H9 (cell line): ENCODE results near the gene CHN2. TPM values are rescaled to one million over a fixed set of nuclear protein-coding genes. Genes with fewer than 3 reads are reported as not detected.

Source experiments
- DNase-seq: peaks from one replicate; pipeline ENCODE4 v3.0.0-alpha.2; 2017
- H2AFZ ChIP-seq: one replicate; pipeline ENCODE4 v1.6.1; 2013; ENCODE audit warnings: mild to moderate bottlenecking, low read length, control low read depth, moderate library complexity
- H2AK5ac ChIP-seq: 2 replicates; pipeline ENCODE4 v1.6.1; 2013; ENCODE audit warnings: low read length, control low read depth, mixed read lengths; ENCODE audit not compliant: insufficient read length
- H2BK120ac ChIP-seq: one replicate; pipeline ENCODE4 v1.6.1; 2013; ENCODE audit warnings: low read depth, mild to moderate bottlenecking, low read length, control low read depth, inconsistent platforms; ENCODE audit not compliant: poor library complexity, severe bottlenecking
- H2BK12ac ChIP-seq: 2 replicates; pipeline ENCODE4 v1.6.1; 2013; ENCODE audit warnings: low read length, control low read depth, mixed read lengths, low read depth; ENCODE audit not compliant: insufficient read length
- H2BK15ac ChIP-seq: 2 replicates; pipeline ENCODE4 v1.6.1; 2013; ENCODE audit warnings: low read depth, low read length, control low read depth
- H2BK20ac ChIP-seq: one replicate; pipeline ENCODE4 v1.6.1; 2013; ENCODE audit warnings: low read depth, mild to moderate bottlenecking, low read length, control low read depth, inconsistent platforms; ENCODE audit not compliant: poor library complexity, severe bottlenecking
- H2BK5ac ChIP-seq: 2 replicates; pipeline ENCODE4 v1.6.1; 2013; ENCODE audit warnings: low read length, control low read depth, mixed read lengths; ENCODE audit not compliant: insufficient read length
- H3K14ac ChIP-seq: 2 replicates; pipeline ENCODE4 v1.6.1; 2013; ENCODE audit warnings: low read length, control low read depth; ENCODE audit not compliant: insufficient read depth
- H3K18ac ChIP-seq: 2 replicates; pipeline ENCODE4 v1.6.1; 2013; ENCODE audit warnings: low read depth, mild to moderate bottlenecking, mixed read lengths, low read length, control low read depth; ENCODE audit not compliant: insufficient read length
- H3K23ac ChIP-seq: 2 replicates; pipeline ENCODE4 v1.6.1; 2013; ENCODE audit warnings: low read length, control low read depth, mixed read lengths, low read depth; ENCODE audit not compliant: insufficient read length
- H3K23me2 ChIP-seq: 2 replicates; pipeline ENCODE4 v1.6.1; 2013; ENCODE audit warnings: low read depth, mild to moderate bottlenecking, mixed read lengths, low read length, control low read depth; ENCODE audit not compliant: insufficient read length, poor library complexity, severe bottlenecking
- H3K27ac ChIP-seq: 2 replicates; pipeline ENCODE4 v1.5.1; 2013; ENCODE audit warnings: low read length, control low read depth, mixed read lengths, low read depth; ENCODE audit not compliant: insufficient read length
- H3K27me3 ChIP-seq: 2 replicates; pipeline ENCODE4 v1.6.1; 2013; ENCODE audit warnings: low read length, control low read depth, inconsistent platforms; ENCODE audit not compliant: insufficient read depth
- H3K4ac ChIP-seq: 2 replicates; pipeline ENCODE4 v1.6.1; 2013; ENCODE audit warnings: low read depth, mild to moderate bottlenecking, control low read depth, inconsistent platforms, low read length, moderate library complexity
- H3K4me1 ChIP-seq: 2 replicates; pipeline ENCODE4 v1.6.1; 2013; ENCODE audit warnings: low read length, control low read depth, inconsistent platforms; ENCODE audit not compliant: insufficient read depth
- H3K4me2 ChIP-seq: 2 replicates; pipeline ENCODE4 v1.6.1; 2013; ENCODE audit warnings: low read length, control low read depth, mixed read lengths; ENCODE audit not compliant: insufficient read length, insufficient read depth
- H3K56ac ChIP-seq: 2 replicates; pipeline ENCODE4 v1.6.1; 2013; ENCODE audit warnings: low read depth, mild to moderate bottlenecking, mixed read lengths, low read length, control low read depth; ENCODE audit not compliant: insufficient read length
- H3K79me1 ChIP-seq: 2 replicates; pipeline ENCODE4 v1.6.1; 2013; ENCODE audit warnings: low read depth, mild to moderate bottlenecking, moderate library complexity, low read length, control low read depth, inconsistent platforms; ENCODE audit not compliant: insufficient read depth, poor library complexity, severe bottlenecking
- H3K79me2 ChIP-seq: 2 replicates; pipeline ENCODE4 v1.6.1; 2013; ENCODE audit warnings: low read length, control low read depth, inconsistent platforms; ENCODE audit not compliant: insufficient read depth
- H3K9ac ChIP-seq: 2 replicates; pipeline ENCODE4 v1.6.1; 2013; ENCODE audit warnings: low read length, control low read depth, mixed read lengths; ENCODE audit not compliant: insufficient read length; ENCODE audit errors: extremely low read depth
- H3K9me3 ChIP-seq: one replicate; pipeline ENCODE4 v1.6.1; 2013; ENCODE audit warnings: low read depth, low read length, inconsistent platforms; ENCODE audit not compliant: control insufficient read depth
- H3T11ph ChIP-seq: one replicate; pipeline ENCODE4 v1.6.1; 2013; ENCODE audit warnings: mild to moderate bottlenecking, low read length, control low read depth, inconsistent platforms
- H4K20me1 ChIP-seq: one replicate; pipeline ENCODE4 v1.6.1; 2013; ENCODE audit not compliant: control insufficient read depth, insufficient read length, insufficient read depth
- H4K5ac ChIP-seq: 2 replicates; pipeline ENCODE4 v1.6.1; 2013; ENCODE audit warnings: low read depth, mild to moderate bottlenecking, mixed read lengths, low read length, control low read depth; ENCODE audit not compliant: insufficient read length
- H4K8ac ChIP-seq: replicated peaks from 2 replicates; pipeline ENCODE4 v1.6.1; 2013; ENCODE audit warnings: low read length, control low read depth, mixed read lengths, low read depth; ENCODE audit not compliant: insufficient read length
- H4K91ac ChIP-seq: 2 replicates; pipeline ENCODE4 v1.6.1; 2013; ENCODE audit warnings: low read depth, mild to moderate bottlenecking, moderate library complexity, mixed read lengths, low read length, control low read depth; ENCODE audit not compliant: insufficient read length
- H3K27ac Mint-ChIP-seq, 3 experiments: 2 replicates in 2 of 3; 3 replicates in 1 of 3; pipeline ENCODE4 v1.8.0; 2020 to 2021; ENCODE audit warnings: mixed read lengths in 3 of 3, mild to moderate bottlenecking in 1 of 3, moderate library complexity in 1 of 3
- H3K27me3 Mint-ChIP-seq: 2 replicates; pipeline ENCODE4 v1.8.0; 2021; ENCODE audit warnings: low read depth, mild to moderate bottlenecking, moderate library complexity, mixed read lengths
- H3K36me3 Mint-ChIP-seq, 3 experiments: 2 replicates in 2 of 3; 3 replicates in 1 of 3; pipeline ENCODE4 v1.8.0; 2020 to 2021; ENCODE audit warnings: low read depth in 3 of 3, mixed read lengths in 3 of 3; ENCODE audit not compliant: insufficient read depth in 1 of 3
- H3K4me1 Mint-ChIP-seq, 2 experiments: 2 replicates each; pipeline ENCODE4 v1.8.0; 2020; ENCODE audit warnings: mixed read lengths in 2 of 2
- H3K4me3 Mint-ChIP-seq, 2 experiments: 2 replicates in 1 of 2; 3 replicates in 1 of 2; pipeline ENCODE4 v1.8.0; 2020 to 2021; ENCODE audit warnings: mild to moderate bottlenecking in 2 of 2, mixed read lengths in 2 of 2, moderate library complexity in 1 of 2
- H3K9me3 Mint-ChIP-seq, 2 experiments: 2 replicates in 1 of 2; 3 replicates in 1 of 2; pipeline ENCODE4 v1.8.0; 2020; ENCODE audit warnings: mild to moderate bottlenecking in 2 of 2, mixed read lengths in 2 of 2, moderate library complexity in 1 of 2
- CTCF ChIP-seq: fragments of 200-600 bp; sonication (generic); conservative IDR thresholded peaks from 3 replicates; pipeline ENCODE4 v1.8.0; 2021; ENCODE audit warnings: antibody characterized with exemption, mild to moderate bottlenecking
- WGBS: extraction: QIAGEN DNeasy Blood & Tissue Kit; methylation state at CpG from one replicate; pipeline ENCODE4 v1.1.7; 2013; ENCODE audit warnings: missing lambda C conversion rate, low lambda C conversion rate, mixed read lengths; ENCODE audit not compliant: insufficient read length; ENCODE audit errors: extremely low coverage; 5-methylcytosine and 5-hydroxymethylcytosine counted together
- total RNA-seq: library from RNA; stranded (reverse); gene quantifications from 2 replicates; pipeline ENCODE4 v1.2.1, GENCODE V29; 2021

The CHN2 gene
- total RNA-seq, 1 experiment from 2014 or later = 3.3 TPM

GRCh38 chr7:29285861-29286260 is 91.3 kb downstream of the CHN2 start:
- Histone ChIP-seq H2BK15ac (no peak overlapping the region), H2BK20ac (no peak overlapping the region), H3K56ac (no peak overlapping the region), H3K23ac (no peak overlapping the region), H3K4me1 (peaks cover 20% of the 10 kb centered on the region), H2BK120ac (no peak overlapping the region), H3K4ac (no peak overlapping the region), H3K9me3 (no peaks in the 10 kb centered on the region), H2AK5ac (no peak overlapping the region), H4K5ac (no peak overlapping the region), H3K79me2 (no peaks in the 10 kb centered on the region), H3K14ac (no peak overlapping the region), H3K79me1 (no peaks in the 10 kb centered on the region), H3K27me3 (no peaks in the 10 kb centered on the region), H2BK5ac (no peak overlapping the region), H4K91ac (no peak overlapping the region), H2AFZ (no peak overlapping the region), H3K23me2 (no peaks in the 10 kb centered on the region), H4K8ac (no peak overlapping the region), H4K20me1 (no peaks in the 10 kb centered on the region), H3K18ac (no peak overlapping the region), H3K4me2 (no peak overlapping the region), H3K27ac (no peak overlapping the region), H3T11ph (no peak overlapping the region), H2BK12ac (no peak overlapping the region), H3K9ac (no peak overlapping the region)
- Mint-ChIP-seq H3K4me3 (no peak overlapping the region), H3K4me1 (peaks cover 41 to 45% of the 10 kb centered on the region in 2 experiments), H3K27ac (no peak overlapping the region), H3K27me3 (no peaks in the 10 kb centered on the region; the same call in none of the 2 replicates), H3K36me3 (no peaks in the 10 kb centered on the region; a peak in 1 of 7 replicates), H3K9me3 (no peaks in the 10 kb centered on the region; a peak in 1 of 5 replicates)
- no peak for TF ChIP-seq CTCF
- DNase-seq = no peak
- no CpG with 5 or more reads among the region's 3 CpGs for WGBS
